GM19455 (cell line): ENCODE measurements around the gene KCNJ5.

Experiments used
- ATAC-seq: cut with Tn5 transposase; IDR thresholded peaks from one replicate; pipeline ENCODE4 v1.9.1; 2021; ENCODE audit not compliant: unreplicated experiment

KCNJ5 gene

DNA sequence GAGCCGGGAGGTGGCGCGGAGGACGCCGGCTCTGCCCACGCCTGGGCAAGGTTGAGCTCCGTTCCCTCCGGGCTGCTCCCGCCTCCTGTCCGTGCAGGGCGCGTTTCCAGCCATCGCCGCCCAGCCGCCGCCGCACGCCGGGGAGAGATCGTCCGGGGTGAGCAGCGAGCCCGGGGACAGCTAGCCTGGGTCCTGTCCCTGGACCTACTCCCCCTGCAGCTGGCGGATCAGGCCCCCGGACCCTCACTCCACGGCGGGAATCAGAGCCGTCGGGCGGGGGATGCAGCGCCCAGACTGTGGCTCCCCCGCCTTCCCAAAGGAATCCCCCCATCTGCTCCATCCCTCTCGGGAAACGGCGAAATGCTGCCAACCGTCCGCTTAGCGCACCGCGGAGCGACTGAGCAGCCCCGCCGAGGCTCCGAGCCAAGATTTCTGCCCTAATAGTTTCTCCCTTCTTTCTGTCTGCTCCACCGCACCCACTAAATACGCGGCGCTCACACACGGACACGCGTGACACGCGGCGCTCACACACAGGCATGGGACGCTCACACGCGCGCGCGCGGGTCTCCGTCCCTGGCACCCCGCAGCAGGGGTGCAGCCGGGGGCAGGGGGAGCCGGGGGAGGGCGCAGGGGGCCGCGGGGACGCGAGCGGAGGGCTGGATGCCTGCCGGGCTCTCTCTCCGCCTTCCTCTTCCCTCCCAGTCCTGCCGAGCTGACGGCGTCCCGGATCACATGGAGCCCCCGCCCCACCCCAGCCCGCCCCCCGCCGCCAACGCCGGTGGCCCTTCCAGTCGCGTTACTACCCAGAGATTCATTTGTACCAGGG is at the start of gene KCNJ5:
KCNJ5 (plus strand) TSS at position 814 of the 826 bp plus-strand sequence. CDS start 19,918 bp downstream, outside the sequence.
- no peak for ATAC-seq

DNA sequence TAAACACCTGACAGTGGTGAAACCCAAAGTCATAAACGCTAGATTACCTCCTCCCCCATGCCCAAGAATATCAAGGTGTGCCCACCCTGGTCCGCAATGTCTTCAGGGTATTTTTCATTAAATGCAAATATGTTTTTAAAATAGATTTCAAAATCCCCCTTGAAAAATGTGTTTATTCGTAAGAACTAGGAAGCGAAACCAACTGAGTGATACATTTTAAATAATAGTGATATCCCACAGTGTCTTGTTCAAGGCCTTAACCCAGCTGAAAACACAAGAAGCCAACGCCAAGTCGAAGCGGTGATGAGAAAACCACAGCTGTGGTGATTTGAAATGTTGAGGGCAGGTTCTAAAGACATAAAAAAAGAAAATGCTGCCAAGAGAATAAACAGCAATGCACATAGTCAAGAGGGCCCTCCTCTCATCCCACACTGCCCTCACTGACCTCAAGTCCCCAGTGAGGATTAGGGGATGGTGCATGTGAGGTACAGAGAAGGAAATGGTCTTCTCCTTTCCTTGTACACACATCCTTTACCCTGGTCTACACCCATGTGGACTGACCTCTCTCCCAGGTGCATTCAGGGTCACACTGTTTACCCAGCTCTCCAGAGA is 49.6 kb upstream of the KCNJ5 start:
- ATAC-seq = peak; percentile 53

- no peak for ATAC-seq
Observed at GRCh38 chr11:128843198-128843785, 47.9 kb upstream of the KCNJ5 start.

GRCh38 chr11:128845334-128845780 is 45.8 kb upstream of the KCNJ5 start:
- ATAC-seq = no peak

DNA sequence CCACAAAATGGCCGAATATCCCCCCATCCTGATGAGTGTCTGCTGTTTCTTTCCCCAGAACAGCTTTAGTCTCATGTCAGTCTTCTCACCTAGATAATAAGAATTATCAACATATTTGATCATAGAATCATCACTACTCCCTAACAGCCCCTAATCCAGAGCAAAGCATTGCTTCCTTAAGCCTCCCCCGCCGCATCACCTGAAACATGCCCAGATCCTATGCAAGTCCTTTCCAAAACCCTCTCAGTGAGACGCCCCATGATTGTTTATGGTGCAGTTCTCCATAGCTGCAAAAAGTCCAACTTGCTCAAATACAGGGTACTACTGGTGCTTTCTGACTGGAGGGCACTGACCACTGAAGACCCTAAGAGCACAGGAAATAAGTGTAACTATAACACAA is 44.2 kb upstream of the KCNJ5 start:
- no peak for ATAC-seq

- ATAC-seq = peak; percentile 87
Observed at GRCh38 chr11:128848815-128849455, 42.2 kb upstream of the KCNJ5 start.

DNA sequence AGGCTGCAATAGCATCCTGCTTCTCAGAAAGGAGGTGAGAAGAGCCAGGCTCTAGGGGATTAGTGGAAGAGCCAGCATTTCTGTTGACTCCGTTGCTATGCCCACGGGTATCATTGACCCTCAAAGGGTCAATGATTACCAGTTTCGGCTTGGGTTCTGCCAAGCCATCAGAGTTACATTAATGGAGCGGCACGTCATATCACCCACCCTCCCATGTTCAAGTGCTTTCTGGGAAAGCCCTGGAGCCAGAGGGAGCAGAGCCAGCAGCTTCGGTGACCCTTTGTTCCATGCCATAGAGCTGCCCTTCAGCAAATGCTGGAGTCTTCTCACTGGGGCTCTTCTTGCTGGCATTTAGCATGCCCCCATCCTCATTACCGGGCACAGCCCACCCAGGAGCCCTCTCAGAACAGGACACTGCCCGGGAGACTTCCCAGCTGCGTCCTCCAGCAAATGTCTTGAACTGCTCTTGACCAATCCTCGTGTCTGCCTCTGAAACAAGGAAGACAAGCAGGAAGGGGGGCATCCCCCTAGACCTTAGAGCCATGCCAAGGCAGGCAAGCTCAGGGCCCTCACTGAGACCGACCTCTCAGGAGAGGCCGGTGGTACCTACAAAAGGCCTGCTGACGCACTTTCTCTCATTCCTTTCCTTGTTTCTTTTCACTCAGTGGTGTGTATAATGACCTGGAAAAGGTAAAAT is 38.7 kb upstream of the KCNJ5 start:
- no peak for ATAC-seq

GRCh38 chr11:128853559-128853958 is 37.6 kb upstream of the KCNJ5 start:
- ATAC-seq = no peak

DNA sequence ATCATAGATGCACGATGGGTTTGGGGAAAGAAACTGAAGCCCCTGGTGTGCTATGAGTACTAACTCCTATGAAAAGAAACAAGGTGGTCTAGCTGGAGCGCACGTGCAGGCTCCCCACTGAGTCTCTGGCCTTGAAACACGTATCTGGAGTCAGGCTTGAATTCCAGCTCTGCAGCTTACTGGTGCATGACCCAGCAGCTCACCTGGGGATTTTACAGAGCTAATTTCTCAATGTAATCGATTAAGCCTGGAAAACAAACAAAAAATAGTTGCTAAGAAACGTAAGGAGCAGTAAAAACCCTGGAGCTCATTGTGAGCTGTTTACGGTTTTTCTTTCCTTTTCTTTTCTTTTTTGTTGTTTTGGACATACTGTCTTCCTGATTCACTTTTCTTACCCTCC is 36.3 kb upstream of the KCNJ5 start:
- no peak for ATAC-seq

GRCh38 chr11:128856241-128856640 is 34.9 kb upstream of the KCNJ5 start:
- no peak for ATAC-seq

GRCh38 chr11:128857341-128857740 is 33.8 kb upstream of the KCNJ5 start:
- ATAC-seq = no peak

- ATAC-seq = peak; percentile 94
Observed at GRCh38 chr11:128859563-128860441, 31.4 kb upstream of the KCNJ5 start.

DNA sequence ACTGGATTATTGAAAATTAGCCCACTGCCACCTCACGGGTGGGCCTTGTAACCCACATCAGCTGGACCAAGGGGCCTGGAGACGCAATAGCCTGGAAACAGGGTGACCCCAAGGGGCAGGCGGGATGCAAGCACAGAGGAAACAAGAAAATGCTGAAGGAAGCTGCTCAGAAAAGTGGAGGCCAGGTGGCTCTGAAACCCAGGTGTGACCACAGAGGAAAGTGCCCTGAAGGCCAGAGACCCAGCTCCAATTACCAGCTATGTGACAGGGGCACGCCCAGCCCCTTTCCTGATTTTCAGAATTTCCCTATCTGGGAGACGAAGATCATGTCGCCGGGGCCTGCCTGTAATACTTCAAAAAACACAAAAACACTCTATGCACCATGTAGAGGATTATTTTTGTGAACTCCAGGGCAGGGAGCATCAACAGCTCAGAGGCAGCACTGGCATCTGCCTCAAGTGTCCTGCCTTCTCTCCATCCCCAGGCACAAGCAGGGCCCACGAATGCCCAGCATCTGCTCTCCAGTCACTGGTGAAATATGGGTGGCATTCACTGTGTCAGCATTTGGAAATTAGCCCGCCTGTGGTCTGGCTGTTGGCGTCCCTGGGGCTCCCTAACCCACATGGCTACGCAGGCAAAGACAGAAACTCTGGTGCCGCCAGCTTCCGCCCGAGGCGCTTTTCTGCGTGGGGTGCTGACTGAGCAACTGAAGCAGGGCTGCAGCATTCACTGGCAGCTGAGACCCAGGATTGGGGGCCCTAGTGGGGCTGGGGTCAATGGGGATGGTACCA is 30.4 kb upstream of the KCNJ5 start:
- ATAC-seq = no peak

DNA sequence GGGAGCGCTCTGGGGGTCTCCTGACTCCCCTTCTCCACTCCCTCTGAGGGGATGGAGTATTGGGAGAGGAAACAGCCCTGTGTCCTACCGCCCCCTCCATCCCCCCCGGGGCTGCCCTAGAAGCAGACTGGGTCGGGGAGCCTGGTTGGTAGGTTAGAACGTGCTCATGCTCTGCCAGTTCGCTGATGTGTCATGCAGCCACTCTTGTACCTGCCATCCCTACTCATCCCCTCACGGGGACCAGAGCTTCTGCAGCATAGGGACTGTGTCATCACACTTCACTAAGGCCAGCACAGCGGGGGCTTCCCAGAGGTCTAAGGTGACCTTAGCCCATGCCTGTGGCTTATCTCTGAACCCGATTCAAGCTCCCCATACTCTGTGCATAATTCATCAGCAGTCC is 28.8 kb upstream of the KCNJ5 start:
- no peak for ATAC-seq

GRCh38 chr11:128862908-128863660 is 28.1 kb upstream of the KCNJ5 start:
- ATAC-seq = no peak

DNA sequence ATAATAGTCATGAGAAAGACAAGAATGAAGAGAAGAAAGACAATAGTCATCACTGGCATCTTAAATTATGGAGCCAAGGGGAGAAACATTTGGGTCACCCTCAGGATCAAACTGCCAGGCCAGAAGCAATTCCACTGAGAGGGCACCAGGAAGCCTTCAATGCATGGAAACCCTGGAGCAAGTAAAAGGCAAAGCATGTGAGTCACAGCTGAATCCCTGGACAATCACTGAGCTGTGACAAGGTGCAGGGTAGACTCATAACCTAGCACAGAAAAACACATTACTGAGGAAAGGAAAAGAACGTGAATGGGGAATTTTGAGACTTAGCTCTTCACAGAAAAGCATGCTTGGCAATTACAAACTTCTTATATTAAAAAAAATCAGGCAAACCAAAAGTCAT is 25.7 kb upstream of the KCNJ5 start:
- no peak for ATAC-seq

DNA sequence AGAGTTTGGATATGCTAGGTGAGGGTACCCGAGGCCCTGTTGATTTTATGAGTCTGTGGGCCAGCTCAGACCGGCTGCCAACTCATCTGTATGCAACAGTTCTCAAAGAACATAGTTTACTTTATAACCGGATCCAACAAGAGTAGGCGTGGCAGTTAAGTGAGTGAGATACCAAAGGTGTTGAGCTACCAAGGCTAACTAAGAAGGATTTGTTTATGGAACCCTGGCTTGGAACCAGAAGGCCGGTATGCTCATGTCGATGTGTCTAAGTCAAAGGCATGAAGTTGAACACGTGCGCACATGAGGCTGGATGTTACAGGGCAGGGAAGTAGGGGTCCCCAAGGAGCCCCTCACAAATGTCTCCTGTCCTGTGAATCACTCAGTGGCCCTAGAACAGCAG is 23.9 kb upstream of the KCNJ5 start, which contains the start of gene KCNJ1:
KCNJ1 (minus strand) TSS at position 20 of the 400 bp plus-strand sequence. CDS start 27,053 bp downstream, outside the sequence.
- no peak for ATAC-seq
